Measurements from ENCODE around the gene ICA1.
"Not testable (repeated sequence)": the region's sequence is repeated elsewhere in the genome, so short reads cannot be mapped to it uniquely, and the experiment has no call there.

ICA1 gene

DNA sequence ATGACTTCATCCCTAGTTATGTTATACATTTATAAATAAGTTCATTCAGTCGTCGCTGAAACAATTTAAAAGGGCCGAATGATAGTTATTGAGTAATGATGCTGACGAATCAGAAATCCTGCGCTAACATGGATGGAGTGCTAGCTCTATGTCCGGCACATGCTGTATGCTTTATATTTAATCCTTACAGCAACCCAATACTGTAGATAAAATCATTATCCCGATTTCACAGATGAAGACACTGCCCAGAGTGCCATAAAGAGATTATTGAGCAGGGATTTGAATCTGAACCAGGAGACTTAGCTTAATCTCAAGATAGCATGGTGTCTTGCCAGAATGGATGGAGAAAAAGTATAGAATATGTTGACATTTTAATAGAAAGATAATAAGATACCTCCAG is 1.1 kb upstream of the ICA1 start:
- DNase-seq (ENCODE audit: low spot score), result no peak

DNA sequence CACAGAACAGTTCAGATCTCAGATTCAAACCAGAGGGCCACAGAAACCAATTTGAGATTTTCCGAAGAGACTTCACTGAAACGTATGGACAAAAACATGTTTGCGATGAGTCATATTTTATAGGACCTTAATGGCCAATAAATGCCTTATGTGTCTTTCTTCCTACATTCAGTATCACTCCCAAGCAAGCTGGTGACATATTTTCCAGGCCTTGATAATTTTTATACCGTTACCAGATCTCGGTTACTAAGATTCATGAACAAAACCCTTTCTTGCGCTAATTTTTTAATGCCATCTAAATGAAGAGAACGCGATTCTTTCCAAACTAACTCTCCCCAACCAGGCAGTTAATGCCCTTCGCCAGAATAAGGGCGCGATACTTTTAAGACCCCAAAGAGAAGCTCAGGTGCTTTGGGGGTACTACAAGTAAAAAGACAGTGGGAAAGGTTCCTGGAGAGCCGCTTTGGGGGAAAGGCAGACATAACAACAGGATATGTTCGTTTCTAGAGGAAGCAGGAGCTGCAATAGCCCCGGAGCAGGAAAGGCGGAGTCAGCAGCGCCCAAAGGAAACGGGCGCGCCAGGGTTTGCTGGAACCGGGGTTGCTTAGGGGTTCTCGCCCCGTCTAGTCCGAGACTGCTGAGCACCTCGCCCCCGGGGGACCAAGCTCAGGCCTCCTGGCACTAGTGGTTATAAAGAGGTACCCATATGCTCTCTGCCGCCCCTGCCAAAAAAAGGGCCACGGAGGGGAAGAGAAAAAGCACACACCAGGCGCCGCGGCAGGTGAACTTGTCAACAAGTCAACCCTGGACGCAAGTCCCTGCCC is 884 bp downstream of the ICA1 start:
- peak; percentile 69 for DNase-seq (ENCODE audit: low spot score)

DNA sequence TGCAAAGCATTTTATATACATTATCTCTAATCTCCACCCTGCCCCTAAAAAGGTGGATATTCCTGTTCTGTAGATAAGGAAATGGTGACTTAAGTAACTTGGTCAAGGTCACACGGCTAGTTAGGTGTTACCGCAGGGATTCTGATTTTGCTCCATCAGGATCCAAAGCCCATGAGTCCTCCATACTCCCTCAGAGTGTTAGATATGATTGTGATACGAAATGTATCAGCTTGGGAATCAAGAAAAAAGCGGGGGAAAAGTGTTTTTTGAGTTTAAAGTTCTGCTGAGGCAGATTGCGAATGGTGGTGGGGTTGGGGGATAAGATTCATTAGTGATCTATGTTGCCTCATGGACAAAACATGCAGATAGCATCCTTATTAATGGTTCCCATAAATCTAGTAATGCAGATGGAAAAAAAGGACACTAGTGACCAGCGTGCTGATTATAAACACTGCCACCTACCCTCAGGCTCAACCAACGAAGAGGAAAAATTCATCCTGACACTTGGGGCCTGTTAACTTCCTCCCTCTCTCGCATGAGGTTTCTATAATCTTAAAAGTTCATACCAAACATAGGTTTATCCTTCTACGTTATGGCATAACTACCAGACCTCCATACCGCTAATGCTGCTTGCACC is 2.3 kb downstream of the ICA1 start:
- no peak for DNase-seq (ENCODE audit: low spot score)

DNA sequence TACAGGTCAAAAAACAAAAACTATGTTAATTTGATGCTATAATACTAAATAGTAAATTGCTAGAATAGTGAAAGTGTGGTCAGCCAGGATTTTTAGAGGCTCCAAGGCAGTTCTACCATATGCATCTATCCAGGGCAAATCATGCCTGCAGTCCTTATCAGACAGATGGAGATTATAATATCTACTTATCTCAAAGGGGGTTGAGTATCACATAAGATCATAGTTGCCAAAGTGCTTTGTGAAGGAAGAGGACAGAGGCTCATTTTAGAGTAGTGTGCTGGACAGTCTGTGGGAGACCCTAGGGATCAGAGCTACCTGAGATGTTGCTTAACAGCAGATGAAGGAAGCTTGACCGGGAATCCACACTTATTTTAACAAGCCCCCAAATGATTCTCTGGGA is 3.2 kb downstream of the ICA1 start:
- DNase-seq (ENCODE audit: low spot score), result no peak

DNA sequence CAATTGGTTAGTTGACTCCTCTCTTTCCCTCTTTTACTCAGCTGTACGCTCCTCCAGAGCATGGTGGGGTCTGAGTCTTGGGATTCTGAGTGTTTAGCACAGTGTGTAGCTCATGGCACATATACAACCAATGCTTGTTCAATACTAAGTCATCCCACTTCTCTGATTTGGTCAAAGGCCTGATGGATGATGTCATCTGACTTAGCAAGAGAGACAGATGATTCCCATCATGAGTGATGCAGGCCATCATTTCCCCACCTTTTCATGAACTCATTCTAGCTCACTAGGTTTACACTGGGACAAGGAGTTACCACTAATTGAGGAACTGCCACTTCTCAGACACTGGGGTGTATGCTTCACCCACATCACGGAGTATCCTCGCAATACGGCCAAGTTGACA is 3.8 kb downstream of the ICA1 start:
- no peak for DNase-seq (ENCODE audit: low spot score)

DNA sequence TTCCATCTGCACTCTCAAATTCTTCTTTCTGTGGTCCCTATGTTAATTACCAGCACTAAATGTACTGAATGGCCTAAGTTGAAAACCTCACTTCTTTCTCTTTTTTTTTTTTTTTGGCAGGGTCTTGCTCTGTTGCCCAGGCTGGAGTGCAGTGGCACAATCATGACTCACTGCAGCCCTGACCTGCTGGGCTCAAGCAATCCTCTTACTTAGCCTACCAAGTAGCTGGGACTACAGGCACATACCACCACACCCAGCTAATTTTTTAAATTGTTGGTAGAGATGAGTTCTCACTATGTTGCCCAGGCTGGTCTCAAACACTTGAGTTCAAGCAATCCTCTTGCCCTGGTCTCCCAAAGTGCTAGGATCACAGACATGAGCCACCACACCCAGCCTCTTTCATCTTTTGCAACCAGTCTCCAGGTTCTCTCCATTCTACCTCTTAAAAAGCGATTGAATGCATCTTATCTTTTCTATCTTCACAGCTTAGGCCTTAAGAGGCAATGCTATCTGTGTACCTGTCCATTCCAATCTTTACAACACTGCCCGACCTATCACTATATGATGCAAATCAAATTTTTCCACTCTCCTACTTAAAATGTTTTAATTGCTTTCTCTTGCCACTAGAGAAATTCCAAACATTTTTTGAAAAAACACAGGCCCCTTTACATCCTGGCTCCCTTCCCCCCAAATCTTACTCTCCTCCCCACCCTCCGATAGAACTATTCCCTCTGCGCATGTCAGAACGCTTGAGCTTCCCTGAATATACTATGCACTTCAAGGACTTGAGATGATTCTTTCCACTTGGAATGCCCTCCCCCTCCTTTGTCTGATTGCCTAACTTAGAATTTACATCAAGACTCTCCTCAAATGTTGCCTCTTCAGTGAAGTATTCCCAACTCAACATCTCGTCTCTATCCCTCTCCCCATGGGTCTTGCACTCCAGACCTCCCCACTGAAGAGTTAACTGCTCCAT is 6.0 kb downstream of the ICA1 start:
- no peak for DNase-seq (ENCODE audit: low spot score)

DNA sequence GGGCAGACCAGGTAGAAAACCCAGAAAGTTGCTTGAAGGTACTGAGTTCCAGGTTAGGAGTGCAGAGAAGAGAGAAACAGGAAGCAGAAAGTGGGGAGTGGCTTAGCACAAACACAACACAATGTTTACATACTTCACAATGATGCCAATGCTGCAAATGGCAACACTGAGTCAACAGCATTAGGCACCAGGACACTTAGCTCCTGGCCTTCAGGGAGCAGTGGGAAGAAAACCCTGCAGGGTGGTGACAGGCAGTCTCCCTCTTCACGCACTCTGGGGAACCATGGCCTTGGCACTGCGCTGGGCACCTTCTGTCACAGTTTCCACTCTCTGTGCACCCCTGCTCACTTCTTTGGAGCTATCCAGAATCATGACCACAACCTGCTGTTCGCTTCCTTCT is 7.3 kb downstream of the ICA1 start:
- no peak for DNase-seq (ENCODE audit: low spot score)

DNA sequence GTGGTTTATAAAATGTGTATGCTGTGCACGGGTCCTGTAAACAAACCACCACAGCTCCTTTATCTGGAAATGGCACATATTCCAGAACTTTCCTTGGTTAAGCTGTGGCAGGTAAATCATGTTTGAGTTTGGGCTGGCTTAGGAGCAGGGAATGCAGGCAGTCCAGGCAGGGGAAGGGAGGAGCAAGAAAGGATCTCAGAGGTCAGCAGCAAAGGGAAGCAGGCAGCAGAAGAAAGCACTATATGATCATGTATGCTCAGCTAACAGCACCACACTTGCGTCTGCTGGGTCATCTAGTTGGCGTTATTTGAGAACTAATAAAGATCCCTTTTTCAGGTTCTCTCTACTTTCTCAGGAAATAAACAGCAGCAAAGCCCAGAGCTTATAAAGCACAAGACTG is 7.8 kb downstream of the ICA1 start:
- DNase-seq (ENCODE audit: low spot score), result no peak

DNA sequence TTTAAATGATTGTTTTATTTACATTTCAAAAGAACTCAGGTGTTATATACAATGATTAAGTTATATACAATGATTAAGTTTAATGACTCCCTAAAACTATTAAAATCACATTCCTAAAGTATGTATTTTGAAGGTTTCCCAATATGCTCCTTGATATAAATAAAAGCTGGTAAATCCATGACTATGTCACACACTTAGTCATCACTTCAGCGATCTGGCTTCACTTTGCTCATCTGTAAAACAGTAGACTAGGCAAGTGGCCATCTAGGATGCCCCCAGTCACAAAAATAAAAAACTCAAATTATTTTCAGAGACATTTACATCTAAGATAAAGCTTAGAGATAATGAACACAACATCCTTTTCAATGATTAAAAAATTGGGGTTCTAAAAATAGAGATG is 10.8 kb downstream of the ICA1 start:
- DNase-seq (ENCODE audit: low spot score), result no peak

DNA sequence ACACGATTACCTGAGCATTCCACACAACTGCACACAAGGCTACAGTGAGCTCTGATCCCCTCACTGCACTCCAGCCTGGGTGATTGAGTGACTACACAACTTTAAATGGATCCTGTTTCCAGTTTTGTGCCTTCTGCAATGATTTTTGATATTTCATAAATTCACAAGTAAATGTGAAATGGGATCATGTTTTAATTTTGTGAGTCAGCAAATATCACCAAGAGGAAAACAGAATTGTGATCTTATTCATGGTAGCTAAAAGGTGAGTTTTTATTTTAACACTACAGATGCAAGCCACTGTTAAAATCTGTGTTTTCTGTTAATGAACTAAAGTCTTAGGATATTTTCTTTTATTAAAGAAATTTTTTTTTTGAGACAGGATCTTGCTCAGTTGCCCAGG is 11.4 kb downstream of the ICA1 start:
- DNase-seq (ENCODE audit: low spot score), result no peak

DNA sequence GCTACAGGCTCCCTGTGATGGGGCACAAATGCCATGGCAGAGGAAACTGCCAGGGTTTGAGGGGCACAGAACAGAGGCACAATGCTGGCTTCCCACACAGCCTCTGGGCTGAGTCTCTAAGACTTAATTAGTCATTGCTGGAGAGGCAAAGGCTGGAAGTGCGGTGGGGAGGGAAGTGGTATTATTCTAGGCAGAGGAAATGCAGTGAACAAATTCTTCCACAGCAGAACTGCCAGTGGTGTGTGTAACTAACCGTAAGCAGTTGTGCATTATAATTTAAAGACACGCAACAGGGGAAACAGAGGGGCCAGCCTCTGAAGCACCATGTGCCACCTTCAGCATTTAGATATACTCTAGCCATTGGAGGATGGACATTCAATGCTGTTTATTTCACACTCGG is 12.8 kb downstream of the ICA1 start:
- DNase-seq (ENCODE audit: low spot score), result no peak

DNA sequence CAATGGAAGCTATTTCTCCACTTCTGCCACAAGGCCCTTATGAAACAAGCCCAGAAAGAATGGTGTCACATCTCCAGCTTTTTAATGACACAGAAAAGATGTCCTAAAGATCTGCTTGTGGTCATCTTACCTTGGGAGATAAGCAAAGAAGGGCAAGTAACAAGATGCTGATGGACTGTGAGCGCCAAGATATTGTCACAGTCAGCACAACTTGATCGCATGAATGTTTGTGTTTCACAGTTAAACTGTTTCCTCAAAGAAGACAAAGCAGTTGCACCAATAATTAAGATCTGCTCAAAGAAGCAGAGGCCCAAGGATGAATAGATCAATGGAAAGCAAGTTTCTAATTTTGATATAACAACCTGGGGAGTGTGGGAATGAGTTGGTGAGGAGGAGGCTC is 15.9 kb downstream of the ICA1 start:
- DNase-seq (ENCODE audit: low spot score), result no peak

DNA sequence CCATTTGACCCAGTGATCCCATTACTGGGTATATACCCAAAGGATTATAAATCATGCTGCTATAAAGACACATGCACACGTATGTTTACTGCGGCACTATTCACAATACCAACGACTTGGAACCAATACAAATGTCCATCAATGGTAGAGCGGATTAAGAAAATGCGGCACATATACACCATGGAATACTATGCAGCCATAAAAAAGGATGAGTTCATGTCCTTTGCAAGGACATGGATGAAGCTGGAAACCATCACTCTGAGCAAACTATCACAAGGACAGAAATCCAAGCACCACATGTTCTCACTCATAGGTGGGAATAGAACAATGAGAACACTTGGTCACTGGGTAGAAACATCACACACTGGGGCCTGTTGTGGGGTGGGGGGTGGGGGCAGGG is 16.9 kb downstream of the ICA1 start:
- DNase-seq (ENCODE audit: low spot score), result not testable (repeated sequence)

DNA sequence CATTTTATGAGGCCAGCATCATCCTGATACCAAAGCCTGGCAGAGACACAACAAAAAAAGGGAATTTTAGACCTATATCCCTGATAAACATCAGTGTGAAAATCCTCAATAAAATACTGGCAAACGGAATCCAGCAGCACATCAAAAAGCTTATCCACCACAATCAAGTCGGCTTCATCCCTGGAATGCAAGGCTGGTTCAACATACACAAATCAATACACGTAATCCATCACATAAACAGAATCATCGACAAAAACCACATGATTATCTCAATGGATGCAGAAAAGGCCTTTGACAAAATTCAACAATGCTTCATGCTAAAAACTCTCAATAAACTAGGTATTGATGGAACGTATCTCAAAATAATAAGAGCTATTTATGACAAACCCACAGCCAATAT is 18.9 kb downstream of the ICA1 start:
- not testable (repeated sequence) for DNase-seq (ENCODE audit: low spot score)

DNA sequence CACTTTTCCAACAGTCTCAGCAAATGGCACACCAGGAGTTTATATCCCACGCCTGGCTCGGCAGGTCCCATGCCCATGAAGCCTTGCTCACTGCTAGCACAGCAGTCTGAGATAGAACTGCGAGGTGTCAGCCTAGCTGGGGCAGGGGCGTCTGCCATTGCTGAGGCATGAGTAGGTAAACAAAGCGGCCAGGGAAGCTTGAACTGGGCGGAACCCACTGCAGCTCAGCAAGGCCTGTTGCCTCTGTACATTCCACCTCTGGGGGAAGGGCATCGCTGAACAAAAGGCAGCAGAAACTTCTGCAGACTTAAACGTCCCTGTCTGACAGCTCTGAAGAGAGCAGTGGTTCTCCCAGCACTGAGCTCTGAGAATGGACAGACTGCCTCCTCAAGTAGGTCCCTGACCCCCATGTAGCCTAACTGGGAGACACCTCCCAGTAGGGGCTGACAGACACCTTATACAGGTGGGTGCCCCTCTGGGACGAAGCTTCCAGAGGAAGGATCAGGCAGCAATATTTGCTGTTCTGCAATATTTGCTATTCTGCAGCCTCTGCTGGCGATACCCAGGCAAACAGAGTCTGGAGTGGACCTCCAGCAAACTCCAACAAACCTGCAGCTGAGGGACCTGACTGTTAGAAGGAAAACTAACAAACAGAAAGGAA is 22.1 kb downstream of the ICA1 start:
- not testable (repeated sequence) for DNase-seq (ENCODE audit: low spot score)

DNA sequence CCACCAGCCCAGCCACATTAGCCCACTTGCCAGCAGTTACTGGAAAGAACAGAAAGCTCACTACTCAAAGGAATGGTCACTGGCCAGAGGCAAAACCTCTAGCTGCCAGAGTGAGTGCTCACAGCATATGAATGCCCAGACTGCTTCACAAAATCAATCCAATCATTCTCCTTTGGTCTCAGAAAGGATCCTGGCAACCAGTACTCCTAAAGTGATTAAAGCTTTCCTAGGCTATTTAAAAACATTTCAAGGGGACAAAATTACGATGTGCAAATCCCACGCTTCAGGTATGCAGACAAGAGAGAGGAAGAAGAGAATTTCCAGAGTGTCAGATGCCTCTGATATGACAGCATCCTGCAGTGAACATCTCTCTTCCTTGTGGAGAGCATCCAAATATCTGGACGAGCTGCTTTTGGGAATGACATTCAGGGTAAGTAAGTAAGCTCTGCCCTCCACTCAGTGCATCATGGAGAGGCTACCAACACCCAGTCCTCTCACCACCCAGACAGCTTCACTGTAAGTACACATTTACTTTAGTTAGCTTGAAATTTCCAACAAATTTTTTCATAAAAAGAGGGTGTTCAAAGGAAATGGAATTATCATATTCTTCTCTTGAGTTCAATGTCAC is 25.1 kb downstream of the ICA1 start:
- DNase-seq (ENCODE audit: low spot score), result no peak

DNA sequence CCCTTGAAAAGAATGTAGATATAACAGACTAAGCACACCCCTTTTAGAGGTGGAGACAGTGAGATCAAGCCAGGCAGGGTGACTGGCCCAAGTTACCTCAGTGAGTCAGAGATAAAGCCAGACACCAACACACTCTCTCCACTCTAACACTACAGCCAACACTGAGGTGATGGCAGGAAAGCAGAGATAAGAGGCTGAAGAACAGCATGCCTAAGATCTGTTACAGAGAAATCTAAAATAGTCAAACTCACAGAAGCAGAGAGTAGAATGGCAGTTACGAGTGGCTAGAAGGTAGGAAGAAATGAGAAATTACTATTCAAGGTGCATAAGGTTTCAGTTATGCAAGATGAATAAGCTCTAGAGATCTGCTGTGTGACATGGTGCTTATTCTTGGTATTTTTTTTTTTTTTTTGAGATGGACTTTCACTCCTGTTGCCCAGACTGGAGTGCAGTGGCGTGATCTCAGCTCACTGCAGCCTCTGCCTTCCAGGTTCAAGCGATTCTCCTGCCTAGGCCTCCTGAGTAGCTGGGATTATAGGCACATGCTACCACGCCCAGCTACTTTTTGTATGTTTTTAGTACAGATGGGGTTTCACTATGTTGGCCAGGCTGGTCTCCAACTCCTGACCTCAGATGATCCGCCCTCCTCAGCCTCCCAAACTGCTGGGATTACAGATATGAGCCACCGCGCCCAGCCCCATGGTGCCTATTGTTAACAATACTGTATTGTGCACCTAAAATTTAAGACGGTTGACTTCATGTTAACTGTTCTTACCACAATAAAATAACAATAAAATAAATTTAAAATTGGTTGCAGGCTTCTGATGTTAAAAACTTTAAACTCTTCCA is 28.7 kb downstream of the ICA1 start:
- DNase-seq (ENCODE audit: low spot score), result no peak

DNA sequence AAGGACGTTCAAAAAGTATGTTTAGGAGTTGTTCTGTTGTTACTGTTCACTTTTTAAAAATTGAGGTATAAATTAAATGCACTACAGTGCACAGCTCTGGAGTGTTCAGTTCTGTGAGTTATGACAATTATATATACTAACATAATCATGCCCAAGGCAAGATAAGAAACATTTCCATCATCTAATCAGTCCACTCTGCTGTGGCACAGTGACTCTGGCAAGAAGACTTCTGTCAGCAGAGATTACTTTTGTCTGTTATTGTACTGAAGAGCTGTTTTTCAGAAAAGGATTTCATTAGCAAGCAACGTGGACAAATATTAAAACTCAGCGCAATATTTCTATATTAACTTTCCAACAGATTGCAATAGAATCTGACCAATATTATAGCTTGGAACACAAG is 32.0 kb downstream of the ICA1 start:
- DNase-seq (ENCODE audit: low spot score), result no peak

DNA sequence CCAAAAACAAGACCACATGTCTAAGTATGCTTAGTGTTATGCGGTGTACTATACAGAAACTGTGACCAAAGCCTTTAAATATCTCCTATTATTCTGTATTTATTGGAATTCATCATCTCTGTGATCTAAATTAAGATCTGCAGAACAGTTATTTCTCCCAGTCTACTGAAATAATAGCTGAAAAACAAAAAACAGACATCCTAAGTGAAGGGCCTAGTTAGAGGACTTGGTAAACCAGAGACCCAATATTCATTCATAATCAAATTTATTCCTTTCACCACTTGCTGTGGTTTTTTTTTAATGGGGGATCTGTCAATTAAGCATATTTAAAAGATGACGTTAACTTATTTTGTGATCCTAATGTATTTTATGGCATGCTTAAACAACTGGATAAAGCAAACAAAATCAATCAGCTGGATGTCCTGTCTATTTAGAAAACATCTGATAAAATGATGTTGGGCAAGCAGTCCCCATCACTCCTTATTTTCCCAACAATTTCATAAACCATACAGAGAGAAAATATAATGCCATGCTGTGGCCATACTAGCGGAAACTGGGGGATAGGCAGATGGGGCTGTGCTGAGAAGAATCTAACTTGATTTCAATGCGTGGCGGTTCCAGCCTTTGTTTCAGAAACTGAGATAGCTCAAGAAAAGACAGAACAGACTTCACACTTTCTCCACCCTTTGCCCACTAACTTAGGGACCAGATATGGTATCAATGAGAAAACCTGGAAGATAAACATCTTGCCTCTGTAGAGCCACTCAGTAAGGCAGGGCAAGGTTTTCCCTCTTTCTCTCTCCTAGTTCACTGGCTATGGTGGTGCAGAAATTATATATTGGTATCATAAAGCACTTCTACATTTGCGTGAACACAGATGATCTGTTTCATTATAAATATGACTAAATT is 32.9 kb downstream of the ICA1 start:
- DNase-seq (ENCODE audit: low spot score), result no peak

DNA sequence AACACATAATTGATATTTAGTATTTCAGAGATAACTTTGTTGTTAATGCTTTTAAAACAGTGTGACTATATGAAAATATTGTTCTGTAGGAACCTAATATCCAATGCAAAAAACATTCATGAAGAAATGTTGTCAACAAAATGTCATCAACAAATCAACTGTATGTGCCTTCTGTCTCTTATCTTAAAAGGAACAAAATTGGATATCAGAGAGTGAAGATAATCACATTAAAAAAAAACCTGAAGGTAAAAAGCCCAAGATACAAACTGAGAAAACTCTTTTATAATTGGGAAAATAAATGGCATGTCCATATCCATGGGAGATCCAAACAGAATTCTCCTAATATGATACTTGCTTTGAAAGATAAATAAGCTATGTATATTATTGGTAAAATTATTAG is 33.9 kb downstream of the ICA1 start:
- no peak for DNase-seq (ENCODE audit: low spot score)
